ENCODE results near the gene ESRRA. TPM values are rescaled to one million over a fixed set of nuclear protein-coding genes. Genes with fewer than 3 reads are reported as not detected.

Gene ESRRA
- polyA plus RNA-seq, 1 donor (not counting 4 experiments of a cell fraction or from before 2014, with no cell fraction given), result 20.8 TPM

DNA sequence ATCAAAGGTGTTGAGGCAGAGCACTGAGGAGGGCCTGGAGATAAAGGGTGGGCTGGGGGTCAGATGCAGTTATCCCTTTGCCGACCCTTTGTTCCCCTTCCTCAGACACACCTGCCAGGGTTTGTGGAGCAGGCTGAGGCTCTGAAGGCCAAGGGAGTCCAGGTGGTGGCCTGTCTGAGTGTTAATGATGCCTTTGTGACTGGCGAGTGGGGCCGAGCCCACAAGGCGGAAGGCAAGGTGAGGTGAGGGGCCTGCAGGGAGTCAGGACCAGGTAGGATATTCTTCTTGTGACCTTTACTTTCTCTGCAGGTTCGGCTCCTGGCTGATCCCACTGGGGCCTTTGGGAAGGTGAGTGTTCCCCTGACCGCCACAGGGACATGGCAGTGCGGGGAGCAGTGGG, 15.2 kb downstream of the ESRRA start:
- FAIRE-seq (no peak), DNase-seq (ENCODE audit: low read depth, low spot score) (no peak)
- H3K9me3 ChIP-seq (ENCODE audit: control insufficient read depth, low read depth, low read length), result no peaks in the 10 kb centered on the region
- H3K4me1 ChIP-seq (ENCODE audit: control insufficient read depth, extremely low read depth, insufficient read depth, low read length), result peaks cover 65% of the 10 kb centered on the region
- no peaks in the 10 kb centered on the region for H3K27me3 ChIP-seq (ENCODE audit: control insufficient read depth, extremely low read depth, insufficient read depth, low read length)
- H3K4me3 ChIP-seq (ENCODE audit: control insufficient read depth in 2 of 3, extremely low read depth in 1 of 3, insufficient read depth in 2 of 3, low read depth in 1 of 3, low read length in 3 of 3), result no peak overlapping the region
- dilution Hi-C loops (cut with MboI; ENCODE audit: extremely low pct_ligation_motif_present, low sequenced_read_pairs), result no loop called here
- H3K4me2 ChIP-seq (ENCODE audit: control insufficient read depth, extremely low read depth, insufficient read depth, low read depth, low read length), result peak overlapping the region; percentile 35
- TF ChIP-seq EZH2 (IDR thresholded peaks at IDR 0.05; ENCODE audit: low read length), result no peak
- TF ChIP-seq, protein P1, sequence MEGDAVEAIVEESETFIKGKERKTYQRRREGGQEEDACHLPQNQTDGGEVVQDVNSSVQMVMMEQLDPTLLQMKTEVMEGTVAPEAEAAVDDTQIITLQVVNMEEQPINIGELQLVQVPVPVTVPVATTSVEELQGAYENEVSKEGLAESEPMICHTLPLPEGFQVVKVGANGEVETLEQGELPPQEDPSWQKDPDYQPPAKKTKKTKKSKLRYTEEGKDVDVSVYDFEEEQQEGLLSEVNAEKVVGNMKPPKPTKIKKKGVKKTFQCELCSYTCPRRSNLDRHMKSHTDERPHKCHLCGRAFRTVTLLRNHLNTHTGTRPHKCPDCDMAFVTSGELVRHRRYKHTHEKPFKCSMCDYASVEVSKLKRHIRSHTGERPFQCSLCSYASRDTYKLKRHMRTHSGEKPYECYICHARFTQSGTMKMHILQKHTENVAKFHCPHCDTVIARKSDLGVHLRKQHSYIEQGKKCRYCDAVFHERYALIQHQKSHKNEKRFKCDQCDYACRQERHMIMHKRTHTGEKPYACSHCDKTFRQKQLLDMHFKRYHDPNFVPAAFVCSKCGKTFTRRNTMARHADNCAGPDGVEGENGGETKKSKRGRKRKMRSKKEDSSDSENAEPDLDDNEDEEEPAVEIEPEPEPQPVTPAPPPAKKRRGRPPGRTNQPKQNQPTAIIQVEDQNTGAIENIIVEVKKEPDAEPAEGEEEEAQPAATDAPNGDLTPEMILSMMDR (optimal IDR thresholded peaks at IDR 0.05 in 1 of 3, IDR thresholded peaks at IDR 0.05 in 1 of 3, conservative IDR thresholded peaks at IDR 0.05 in 1 of 3; ENCODE audit: extremely low read depth in 1 of 3, insufficient read depth in 2 of 3, low read length in 3 of 3), result no peak
- H3K9ac ChIP-seq (ENCODE audit: control insufficient read depth, extremely low read depth, insufficient read depth, low read length), result peak overlapping the region; percentile 69
- H3K9me1 ChIP-seq (ENCODE audit: control insufficient read depth, extremely low read depth, insufficient read depth, low read length), result peaks cover 2% of the 10 kb centered on the region
- peaks cover 26% of the 10 kb centered on the region for H3K79me2 ChIP-seq (ENCODE audit: control insufficient read depth, insufficient read depth, low read length)
- peak overlapping the region; percentile 85 for H3K27ac ChIP-seq (ENCODE audit: control insufficient read depth, insufficient read depth, low read length)
- H4K20me1 ChIP-seq (ENCODE audit: control insufficient read depth, extremely low read depth, insufficient read depth, low read length), result no peaks in the 10 kb centered on the region
- H2AFZ ChIP-seq (ENCODE audit: control insufficient read depth, low read length), result no peak overlapping the region
- peaks cover 24 to 26% of the 10 kb centered on the region in 2 experiments for H3K36me3 ChIP-seq (ENCODE audit: control insufficient read depth in 2 of 2, extremely low read depth in 1 of 2, insufficient read depth in 2 of 2, low read length in 2 of 2)

DNA sequence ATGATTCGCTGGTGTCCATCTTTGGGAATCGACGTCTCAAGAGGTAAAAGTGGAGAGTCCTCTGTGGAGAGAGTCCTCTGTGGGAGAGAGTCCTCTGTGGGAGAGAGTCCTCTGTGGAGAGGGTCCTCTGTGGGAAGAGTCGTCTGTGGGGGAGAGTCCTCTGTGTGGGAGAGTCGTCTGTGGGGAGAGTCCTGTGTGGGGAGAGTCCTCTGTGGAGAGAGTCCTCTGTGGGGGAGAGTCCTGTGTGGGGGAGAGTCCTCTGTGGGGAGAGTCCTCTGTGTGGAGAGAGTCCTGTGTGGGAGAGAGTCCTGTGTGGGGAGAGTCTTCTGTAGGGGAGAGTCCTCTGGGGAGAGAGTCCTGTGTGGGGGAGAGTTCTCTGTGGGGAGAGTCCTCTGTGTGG, 15.7 kb downstream of the ESRRA start:
- Histone ChIP-seq H3K9me3 (ENCODE audit: control insufficient read depth, low read depth, low read length) (no peaks in the 10 kb centered on the region), H3K79me2 (ENCODE audit: control insufficient read depth, insufficient read depth, low read length) (peaks cover 24% of the 10 kb centered on the region), H3K4me3 (ENCODE audit: control insufficient read depth in 2 of 3, extremely low read depth in 1 of 3, insufficient read depth in 2 of 3, low read depth in 1 of 3, low read length in 3 of 3) (peak overlapping the region in 1 of 3 experiments; percentile 4), H3K27me3 (ENCODE audit: control insufficient read depth, extremely low read depth, insufficient read depth, low read length) (no peaks in the 10 kb centered on the region), H3K4me2 (ENCODE audit: control insufficient read depth, extremely low read depth, insufficient read depth, low read depth, low read length) (peak overlapping the region; percentile 35), H2AFZ (ENCODE audit: control insufficient read depth, low read length) (no peak overlapping the region), H3K9ac (ENCODE audit: control insufficient read depth, extremely low read depth, insufficient read depth, low read length) (peak overlapping the region; percentile 69), H4K20me1 (ENCODE audit: control insufficient read depth, extremely low read depth, insufficient read depth, low read length) (no peaks in the 10 kb centered on the region), H3K9me1 (ENCODE audit: control insufficient read depth, extremely low read depth, insufficient read depth, low read length) (peaks cover 2% of the 10 kb centered on the region), H3K27ac (ENCODE audit: control insufficient read depth, insufficient read depth, low read length) (peak overlapping the region; percentile 85), H3K36me3 (ENCODE audit: control insufficient read depth in 2 of 2, extremely low read depth in 1 of 2, insufficient read depth in 2 of 2, low read length in 2 of 2) (peaks cover 23% of the 10 kb centered on the region in 2 experiments), H3K4me1 (ENCODE audit: control insufficient read depth, extremely low read depth, insufficient read depth, low read length) (peaks cover 65% of the 10 kb centered on the region)
- DNase-seq (ENCODE audit: low read depth, low spot score), result no peak
- FAIRE-seq, result no peak
- TF ChIP-seq EZH2 (IDR thresholded peaks at IDR 0.05; ENCODE audit: low read length), result no peak
- TF ChIP-seq, protein P1 (optimal IDR thresholded peaks at IDR 0.05 in 1 of 3, IDR thresholded peaks at IDR 0.05 in 1 of 3, conservative IDR thresholded peaks at IDR 0.05 in 1 of 3; ENCODE audit: extremely low read depth in 1 of 3, insufficient read depth in 2 of 3, low read length in 3 of 3), result no peak
- dilution Hi-C loops (cut with MboI; ENCODE audit: extremely low pct_ligation_motif_present, low sequenced_read_pairs), result no loop called here
